ENCODE data around the gene ERAS.
"Not testable (repeated sequence)": the region's sequence is repeated elsewhere in the genome, so short reads cannot be mapped to it uniquely, and the experiment has no call there.

Gene ERAS

GRCh38 chrX:48833542-48834138 lies 7.3 kb downstream of the ERAS start:
- Histone ChIP-seq H3K4me3 (ENCODE audit: low read depth, low read length) (no peak overlapping the region), H3K4me1 (ENCODE audit: control insufficient read depth, insufficient read depth, low read length, unreplicated experiment) (no peaks in the 10 kb centered on the region), H3K27ac (ENCODE audit: low read depth, low read length) (no peak overlapping the region), H2AFZ (ENCODE audit: low read length, unreplicated experiment) (no peak overlapping the region), H3K36me3 (ENCODE audit: insufficient read depth, low read length) (no peaks in the 10 kb centered on the region), H3K79me2 (ENCODE audit: control insufficient read depth, insufficient read depth, low read length, unreplicated experiment) (no peaks in the 10 kb centered on the region), H3K27me3 (ENCODE audit: insufficient read depth, low read length) (peaks cover 54% of the 10 kb centered on the region)

GRCh38 chrX:48834383-48834709 lies 8.0 kb downstream of the ERAS start:
- Histone ChIP-seq H3K27ac (ENCODE audit: low read depth, low read length) (no peak overlapping the region), H3K79me2 (ENCODE audit: control insufficient read depth, insufficient read depth, low read length, unreplicated experiment) (no peaks in the 10 kb centered on the region), H3K4me3 (ENCODE audit: low read depth, low read length) (peak overlapping the region; percentile 59; the same call in 1 of the 2 replicates), H3K4me1 (ENCODE audit: control insufficient read depth, insufficient read depth, low read length, unreplicated experiment) (no peaks in the 10 kb centered on the region), H2AFZ (ENCODE audit: low read length, unreplicated experiment) (no peak overlapping the region), H3K27me3 (ENCODE audit: insufficient read depth, low read length) (peaks cover 54% of the 10 kb centered on the region), H3K36me3 (ENCODE audit: insufficient read depth, low read length) (no peaks in the 10 kb centered on the region)

GRCh38 chrX:48835524-48836329 lies 9.4 kb downstream of the ERAS start, which contains the start of gene PCSK1N:
Gene PCSK1N (minus strand): TSS chrX:48835610. CDS start chrX:48835532, 78 bp downstream.
- no peaks in the 10 kb centered on the region for H3K79me2 ChIP-seq (ENCODE audit: control insufficient read depth, insufficient read depth, low read length, unreplicated experiment)
- peaks cover 53% of the 10 kb centered on the region for H3K27me3 ChIP-seq (ENCODE audit: insufficient read depth, low read length)
- H3K4me3 ChIP-seq (ENCODE audit: low read depth, low read length), result peak within 1 kb of the TSS; percentile 59; the same call in 1 of the 2 replicates
- H3K4me1 ChIP-seq (ENCODE audit: control insufficient read depth, insufficient read depth, low read length, unreplicated experiment), result no peaks in the 10 kb centered on the region
- no peak within 1 kb of the TSS for H3K27ac ChIP-seq (ENCODE audit: low read depth, low read length)
- no peaks in the 10 kb centered on the region for H3K36me3 ChIP-seq (ENCODE audit: insufficient read depth, low read length)
- no peak within 1 kb of the TSS for H2AFZ ChIP-seq (ENCODE audit: low read length, unreplicated experiment)

GRCh38 chrX:48839686-48840085 lies 13.4 kb downstream of the ERAS start:
- Histone ChIP-seq H2AFZ (ENCODE audit: low read length, unreplicated experiment) (no peak overlapping the region), H3K27ac (ENCODE audit: low read depth, low read length) (no peak overlapping the region), H3K79me2 (ENCODE audit: control insufficient read depth, insufficient read depth, low read length, unreplicated experiment) (no peaks in the 10 kb centered on the region), H3K36me3 (ENCODE audit: insufficient read depth, low read length) (no peaks in the 10 kb centered on the region), H3K4me1 (ENCODE audit: control insufficient read depth, insufficient read depth, low read length, unreplicated experiment) (no peaks in the 10 kb centered on the region), H3K27me3 (ENCODE audit: insufficient read depth, low read length) (peaks cover 15% of the 10 kb centered on the region; the same call in 1 of the 2 replicates), H3K4me3 (ENCODE audit: low read depth, low read length) (no peak overlapping the region)

GRCh38 chrX:48848847-48849246 lies 22.5 kb downstream of the ERAS start:
- H3K4me1 ChIP-seq (ENCODE audit: control insufficient read depth, insufficient read depth, low read length, unreplicated experiment), result no peaks in the 10 kb centered on the region
- no peak overlapping the region for H3K4me3 ChIP-seq (ENCODE audit: low read depth, low read length)
- H3K27ac ChIP-seq (ENCODE audit: low read depth, low read length), result no peak overlapping the region
- H3K36me3 ChIP-seq (ENCODE audit: insufficient read depth, low read length), result no peaks in the 10 kb centered on the region
- H2AFZ ChIP-seq (ENCODE audit: low read length, unreplicated experiment), result no peak overlapping the region
- H3K79me2 ChIP-seq (ENCODE audit: control insufficient read depth, insufficient read depth, low read length, unreplicated experiment), result no peaks in the 10 kb centered on the region
- no peaks in the 10 kb centered on the region for H3K27me3 ChIP-seq (ENCODE audit: insufficient read depth, low read length)

GRCh38 chrX:48852857-48853256 lies 26.5 kb downstream of the ERAS start:
- no peak overlapping the region for H2AFZ ChIP-seq (ENCODE audit: low read length, unreplicated experiment)
- no peaks in the 10 kb centered on the region for H3K36me3 ChIP-seq (ENCODE audit: insufficient read depth, low read length)
- no peak overlapping the region for H3K4me3 ChIP-seq (ENCODE audit: low read depth, low read length)

GRCh38 chrX:48853494-48853893 lies 27.2 kb downstream of the ERAS start:
- not testable (repeated sequence) for H2AFZ ChIP-seq (ENCODE audit: low read length, unreplicated experiment); H3K27me3 ChIP-seq (ENCODE audit: insufficient read depth, low read length); H3K4me3 ChIP-seq (ENCODE audit: low read depth, low read length); H3K79me2 ChIP-seq (ENCODE audit: control insufficient read depth, insufficient read depth, low read length, unreplicated experiment); H3K36me3 ChIP-seq (ENCODE audit: insufficient read depth, low read length); H3K4me1 ChIP-seq (ENCODE audit: control insufficient read depth, insufficient read depth, low read length, unreplicated experiment); H3K27ac ChIP-seq (ENCODE audit: low read depth, low read length)

More at GRCh38 chrX:48852857-48853256, 26.5 kb downstream of the ERAS start:
- Histone ChIP-seq H3K27ac (ENCODE audit: low read depth, low read length) (no peak overlapping the region), H3K27me3 (ENCODE audit: insufficient read depth, low read length) (no peaks in the 10 kb centered on the region), H3K4me1 (ENCODE audit: control insufficient read depth, insufficient read depth, low read length, unreplicated experiment) (no peaks in the 10 kb centered on the region), H3K79me2 (ENCODE audit: control insufficient read depth, insufficient read depth, low read length, unreplicated experiment) (no peaks in the 10 kb centered on the region)

- not testable (repeated sequence) for H3K27me3 ChIP-seq (ENCODE audit: insufficient read depth, low read length); H2AFZ ChIP-seq (ENCODE audit: low read length, unreplicated experiment); H3K79me2 ChIP-seq (ENCODE audit: control insufficient read depth, insufficient read depth, low read length, unreplicated experiment); H3K27ac ChIP-seq (ENCODE audit: low read depth, low read length); H3K4me3 ChIP-seq (ENCODE audit: low read depth, low read length); H3K4me1 ChIP-seq (ENCODE audit: control insufficient read depth, insufficient read depth, low read length, unreplicated experiment); H3K36me3 ChIP-seq (ENCODE audit: insufficient read depth, low read length)
These were observed 27.9 kb downstream of the ERAS start for GRCh38 chrX:48854121-48854804.

GRCh38 chrX:48854898-48855297 lies 28.6 kb downstream of the ERAS start:
- no peak overlapping the region for H2AFZ ChIP-seq (ENCODE audit: low read length, unreplicated experiment)

GRCh38 chrX:48864210-48864609 lies 37.9 kb downstream of the ERAS start:
- Histone ChIP-seq H3K36me3 (ENCODE audit: insufficient read depth, low read length) (no peaks in the 10 kb centered on the region), H3K79me2 (ENCODE audit: control insufficient read depth, insufficient read depth, low read length, unreplicated experiment) (no peaks in the 10 kb centered on the region), H3K27ac (ENCODE audit: low read depth, low read length) (no peak overlapping the region), H3K27me3 (ENCODE audit: insufficient read depth, low read length) (no peaks in the 10 kb centered on the region), H3K4me3 (ENCODE audit: low read depth, low read length) (no peak overlapping the region), H2AFZ (ENCODE audit: low read length, unreplicated experiment) (no peak overlapping the region), H3K4me1 (ENCODE audit: control insufficient read depth, insufficient read depth, low read length, unreplicated experiment) (peaks cover 16% of the 10 kb centered on the region)

More at GRCh38 chrX:48854898-48855297, 28.6 kb downstream of the ERAS start:
- no peaks in the 10 kb centered on the region for H3K27me3 ChIP-seq (ENCODE audit: insufficient read depth, low read length)
- H3K4me3 ChIP-seq (ENCODE audit: low read depth, low read length), result no peak overlapping the region
- H3K79me2 ChIP-seq (ENCODE audit: control insufficient read depth, insufficient read depth, low read length, unreplicated experiment), result no peaks in the 10 kb centered on the region
- H3K27ac ChIP-seq (ENCODE audit: low read depth, low read length), result no peak overlapping the region
- no peaks in the 10 kb centered on the region for H3K36me3 ChIP-seq (ENCODE audit: insufficient read depth, low read length)
- H3K4me1 ChIP-seq (ENCODE audit: control insufficient read depth, insufficient read depth, low read length, unreplicated experiment), result no peaks in the 10 kb centered on the region
